Esophagus squamous epithelium (tissue), 4 donors: ENCODE results near the gene DUSP22.

Experiments
- POLR2A ChIP-seq, 4 donors: fragments of 450-650 bp; IDR thresholded peaks; one replicate each; pipeline ENCODE4 v1.6.1; 2017; ENCODE audit warnings: antibody characterized with exemption in 4 of 4, mild to moderate bottlenecking in 4 of 4, moderate library complexity in 3 of 4
- TF ChIP-seq, protein P1 (sequence below), 6 experiments: fragments of 450-650 bp in 4 of 6; fragments of 200-600 bp in 2 of 6; sonication (generic) in 2 of 6; IDR thresholded peaks; one replicate each; pipeline ENCODE4 v1.5.1; 2016 to 2019; ENCODE audit warnings: antibody characterized with exemption in 6 of 6, mild to moderate bottlenecking in 4 of 6, moderate library complexity in 4 of 6

DNA sequence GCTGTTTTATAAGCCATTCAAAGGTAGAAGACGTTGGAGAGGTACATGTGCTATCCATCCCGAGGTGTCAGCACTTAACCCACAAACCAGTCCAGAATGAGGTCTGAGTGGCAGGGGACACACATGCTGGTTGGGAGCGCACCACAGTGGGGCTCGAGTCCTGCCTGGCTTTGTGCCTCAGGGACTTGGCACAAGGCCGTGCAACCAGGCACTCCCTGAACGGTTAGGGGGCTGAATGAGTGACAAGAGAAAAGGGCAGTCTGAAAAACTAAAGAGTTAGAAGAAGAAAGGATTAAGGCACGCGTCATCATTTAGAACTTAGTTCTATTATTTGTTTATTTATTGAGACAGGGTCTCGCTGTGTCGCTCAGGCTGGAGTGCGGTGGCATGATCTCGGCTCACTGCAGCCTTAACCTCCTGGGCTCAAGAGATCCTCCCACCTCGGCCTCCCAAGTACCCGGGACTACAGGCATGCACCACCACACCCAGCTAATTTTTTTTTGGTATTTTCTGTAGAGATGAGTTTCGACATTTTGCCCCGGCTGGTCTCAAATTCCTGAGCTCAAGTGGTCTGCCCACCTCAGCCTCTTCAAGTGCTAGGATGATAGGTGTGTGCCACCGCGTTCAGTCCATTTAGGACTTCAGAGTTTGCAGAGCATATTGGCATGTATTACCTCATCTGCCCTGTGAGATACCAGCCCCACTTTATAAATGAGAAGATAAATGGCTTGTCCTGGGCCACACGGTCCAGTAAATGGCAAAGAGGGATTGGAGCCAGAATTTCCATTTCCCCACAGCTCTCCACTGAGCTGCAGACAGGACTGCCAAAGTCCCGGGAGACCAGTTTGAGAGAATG is 51.9 kb downstream of the DUSP22 start:
- TF ChIP-seq, protein P1, sequence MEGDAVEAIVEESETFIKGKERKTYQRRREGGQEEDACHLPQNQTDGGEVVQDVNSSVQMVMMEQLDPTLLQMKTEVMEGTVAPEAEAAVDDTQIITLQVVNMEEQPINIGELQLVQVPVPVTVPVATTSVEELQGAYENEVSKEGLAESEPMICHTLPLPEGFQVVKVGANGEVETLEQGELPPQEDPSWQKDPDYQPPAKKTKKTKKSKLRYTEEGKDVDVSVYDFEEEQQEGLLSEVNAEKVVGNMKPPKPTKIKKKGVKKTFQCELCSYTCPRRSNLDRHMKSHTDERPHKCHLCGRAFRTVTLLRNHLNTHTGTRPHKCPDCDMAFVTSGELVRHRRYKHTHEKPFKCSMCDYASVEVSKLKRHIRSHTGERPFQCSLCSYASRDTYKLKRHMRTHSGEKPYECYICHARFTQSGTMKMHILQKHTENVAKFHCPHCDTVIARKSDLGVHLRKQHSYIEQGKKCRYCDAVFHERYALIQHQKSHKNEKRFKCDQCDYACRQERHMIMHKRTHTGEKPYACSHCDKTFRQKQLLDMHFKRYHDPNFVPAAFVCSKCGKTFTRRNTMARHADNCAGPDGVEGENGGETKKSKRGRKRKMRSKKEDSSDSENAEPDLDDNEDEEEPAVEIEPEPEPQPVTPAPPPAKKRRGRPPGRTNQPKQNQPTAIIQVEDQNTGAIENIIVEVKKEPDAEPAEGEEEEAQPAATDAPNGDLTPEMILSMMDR (IDR thresholded peaks at IDR 0.05): no peak
- no peak for TF ChIP-seq POLR2A (IDR thresholded peaks at IDR 0.05)
